Measurements from ENCODE around the gene HELZ2.

DNA sequence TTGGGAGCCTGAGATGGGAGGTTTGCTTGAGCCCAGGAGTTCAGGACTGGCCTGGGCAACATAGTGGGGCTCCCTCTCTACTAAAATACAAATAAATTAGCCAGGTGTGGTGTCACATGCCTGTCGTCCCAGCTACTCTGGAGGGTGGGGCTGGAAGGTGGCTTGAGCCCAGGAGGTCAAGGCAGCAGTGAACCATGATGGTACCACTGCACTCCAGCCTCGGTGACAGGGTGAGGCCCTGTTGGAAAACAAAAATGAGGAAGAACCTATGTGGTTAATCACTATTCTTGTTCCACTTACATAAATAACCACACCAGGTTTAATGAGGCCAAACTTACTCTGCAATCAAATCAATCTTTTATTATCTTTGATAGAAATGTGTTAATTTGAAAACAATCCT lies 48.1 kb downstream of the HELZ2 start:
- TF ChIP-seq, protein P1, sequence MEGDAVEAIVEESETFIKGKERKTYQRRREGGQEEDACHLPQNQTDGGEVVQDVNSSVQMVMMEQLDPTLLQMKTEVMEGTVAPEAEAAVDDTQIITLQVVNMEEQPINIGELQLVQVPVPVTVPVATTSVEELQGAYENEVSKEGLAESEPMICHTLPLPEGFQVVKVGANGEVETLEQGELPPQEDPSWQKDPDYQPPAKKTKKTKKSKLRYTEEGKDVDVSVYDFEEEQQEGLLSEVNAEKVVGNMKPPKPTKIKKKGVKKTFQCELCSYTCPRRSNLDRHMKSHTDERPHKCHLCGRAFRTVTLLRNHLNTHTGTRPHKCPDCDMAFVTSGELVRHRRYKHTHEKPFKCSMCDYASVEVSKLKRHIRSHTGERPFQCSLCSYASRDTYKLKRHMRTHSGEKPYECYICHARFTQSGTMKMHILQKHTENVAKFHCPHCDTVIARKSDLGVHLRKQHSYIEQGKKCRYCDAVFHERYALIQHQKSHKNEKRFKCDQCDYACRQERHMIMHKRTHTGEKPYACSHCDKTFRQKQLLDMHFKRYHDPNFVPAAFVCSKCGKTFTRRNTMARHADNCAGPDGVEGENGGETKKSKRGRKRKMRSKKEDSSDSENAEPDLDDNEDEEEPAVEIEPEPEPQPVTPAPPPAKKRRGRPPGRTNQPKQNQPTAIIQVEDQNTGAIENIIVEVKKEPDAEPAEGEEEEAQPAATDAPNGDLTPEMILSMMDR (IDR thresholded peaks at IDR 0.05): no peak
- no peak for TF ChIP-seq POLR2A (IDR thresholded peaks at IDR 0.05)
